ENCODE results near the gene NSD1. TPM values are rescaled to one million over a fixed set of nuclear protein-coding genes. Genes with fewer than 3 reads are reported as not detected.

The NSD1 gene
- total and polyA plus RNA-seq, 10 of the 15 experiments (the other 5 are each of a cell fraction or from before 2014, with no cell fraction given) = 7.0 to 57.9 (median 30.4) TPM

- FAIRE-seq (no peak), ATAC-seq (no peak), DNase-seq (ENCODE audit: low read depth, low spot score) (no peak)
- ChIA-PET SMC1A (ENCODE audit: uncharacterized antibody, unreplicated experiment) (no interaction called here), RAD21 (ENCODE audit: unreplicated experiment) (no interaction called here), POLR2A (interaction anchor here (0.5 to 0.6 kb wide), 2 partner anchors 24 to 1003 kb away, joined by 3 read pairs; no protein-coding TSS in a partner anchor), CTCF (interaction anchor here (0.9 kb wide), 1 partner anchor 123 kb away, joined by 3 read pairs; no protein-coding TSS in a partner anchor)
- Histone ChIP-seq H3K27me3 (replicated peaks in 1 of 2; ENCODE audit: control insufficient read depth in 2 of 2, insufficient read depth in 2 of 2, low read length in 1 of 2) (no peaks in the 10 kb centered on the region), H4K20me1 (ENCODE audit: control insufficient read depth, insufficient read depth) (no peaks in the 10 kb centered on the region), H3K36me3 (ENCODE audit: control insufficient read depth in 2 of 2, insufficient read depth in 2 of 2, low read length in 1 of 2) (peaks cover 2 to 3% of the 10 kb centered on the region in 2 experiments; a peak in 3 of 4 replicates), H3K27ac (ENCODE audit: control insufficient read depth, insufficient read depth) (no peak overlapping the region), H3K4me3 (no peak overlapping the region), H2AFZ (ENCODE audit: control insufficient read depth, low read depth, low read length) (no peak overlapping the region), H3K9me3 (replicated peaks; ENCODE audit: control insufficient read depth, insufficient read depth, low read length) (no peaks in the 10 kb centered on the region), H3K9ac (ENCODE audit: control insufficient read depth, insufficient read depth, low read length) (no peak overlapping the region), H3K4me2 (ENCODE audit: control insufficient read depth, insufficient read depth) (no peak overlapping the region), H3K4me1 (ENCODE audit: control insufficient read depth, insufficient read depth, low read length) (no peaks in the 10 kb centered on the region), H3K79me2 (ENCODE audit: control insufficient read depth, insufficient read depth, low read length) (peaks cover 20% of the 10 kb centered on the region)
- no TSS peak for BruUV-seq (replicated peaks)
- TF ChIP-seq ASH2L (IDR thresholded peaks at IDR 0.05; ENCODE audit: borderline replicate concordance, low read depth) (no peak), NR2C2 (IDR thresholded peaks at IDR 0.05; ENCODE audit: borderline replicate concordance, control insufficient read depth, insufficient read length, low read depth) (no peak), RAD51 (IDR thresholded peaks at IDR 0.05) (no peak), IKZF1 (conservative IDR thresholded peaks at IDR 0.05) (no peak)
- in situ Hi-C loops (cut with MboI) (no loop called here), intact Hi-C loops (cut with micrococcal nuclease; ENCODE audit: unreplicated experiment) (no loop called here)
- WGBS (ENCODE audit: insufficient coverage, insufficient replicate concordance, low lambda C conversion rate, missing lambda C conversion rate) = 97% methylated on average over 6 of the region's 6 CpGs
Measured at GRCh38 chr5:177186645-177187044, 53.1 kb downstream of the NSD1 start.

GRCh38 chr5:177188775-177189174, 55.2 kb downstream of the NSD1 start:
- ChIA-PET POLR2A (interaction anchor here (1.3 kb wide), 1 partner anchor 32 kb away, joined by 3 read pairs; no protein-coding TSS in a partner anchor), CTCF (interaction anchor here (0.9 to 1.4 kb wide), 2 partner anchors 8 to 12 kb away, joined by 3 read pairs; no protein-coding TSS in a partner anchor), SMC1A (ENCODE audit: uncharacterized antibody, unreplicated experiment) (interaction anchor here (1.3 to 1.4 kb wide), 2 partner anchors 11 to 75 kb away, joined by 4 read pairs; no protein-coding TSS in a partner anchor), RAD21 (ENCODE audit: unreplicated experiment) (interaction anchor here (1.3 kb wide), 1 partner anchor 11 kb away, joined by 5 read pairs; no protein-coding TSS in a partner anchor)
- DNase-seq (ENCODE audit: low read depth, low spot score) = no peak
- in situ Hi-C loops (cut with MboI) = no loop called here
- Histone ChIP-seq H3K9ac (ENCODE audit: control insufficient read depth, insufficient read depth, low read length) (no peak overlapping the region), H3K36me3 (ENCODE audit: control insufficient read depth in 2 of 2, insufficient read depth in 2 of 2, low read length in 1 of 2) (peaks cover 2 to 4% of the 10 kb centered on the region in 2 experiments; a peak in 3 of 4 replicates), H3K4me3 (no peak overlapping the region), H2AFZ (ENCODE audit: control insufficient read depth, low read depth, low read length) (no peak overlapping the region), H3K27ac (ENCODE audit: control insufficient read depth, insufficient read depth) (no peak overlapping the region), H3K9me3 (replicated peaks; ENCODE audit: control insufficient read depth, insufficient read depth, low read length) (no peaks in the 10 kb centered on the region), H3K4me2 (ENCODE audit: control insufficient read depth, insufficient read depth) (no peak overlapping the region), H3K79me2 (ENCODE audit: control insufficient read depth, insufficient read depth, low read length) (peaks cover 15% of the 10 kb centered on the region), H3K4me1 (ENCODE audit: control insufficient read depth, insufficient read depth, low read length) (no peaks in the 10 kb centered on the region), H3K27me3 (replicated peaks in 1 of 2; ENCODE audit: control insufficient read depth in 2 of 2, insufficient read depth in 2 of 2, low read length in 1 of 2) (no peaks in the 10 kb centered on the region), H4K20me1 (ENCODE audit: control insufficient read depth, insufficient read depth) (no peaks in the 10 kb centered on the region)
- WGBS (ENCODE audit: insufficient coverage, insufficient replicate concordance, low lambda C conversion rate, missing lambda C conversion rate) = 61% methylated on average over 3 of the region's 3 CpGs
- no peak for ATAC-seq
- no peak for FAIRE-seq
- no TSS peak for BruUV-seq (replicated peaks)
- intact Hi-C loops (cut with micrococcal nuclease; ENCODE audit: unreplicated experiment) = no loop called here
- no peak for TF ChIP-seq USF1 (IDR thresholded peaks at IDR 0.05; ENCODE audit: borderline replicate concordance, extremely low read length, insufficient read depth, low read depth, low read length)
- TF ChIP-seq KLF5 (IDR thresholded peaks at IDR 0.05; ENCODE audit: partially characterized antibody) = no peak
- no peak for TF ChIP-seq ZNF207 (IDR thresholded peaks at IDR 0.05; ENCODE audit: borderline replicate concordance)
- no peak for TF ChIP-seq POLR2AphosphoS5 (IDR thresholded peaks at IDR 0.05; ENCODE audit: low read length)
- no peak for TF ChIP-seq HSF1 (IDR thresholded peaks at IDR 0.05; ENCODE audit: low read depth, low read length)
- no peak for TF ChIP-seq CHD2 (IDR thresholded peaks at IDR 0.05; ENCODE audit: borderline replicate concordance, low read depth, low read length)
- no peak for TF ChIP-seq ESRRA (IDR thresholded peaks at IDR 0.05; ENCODE audit: low read length)
- TF ChIP-seq ZZZ3 (IDR thresholded peaks at IDR 0.05; ENCODE audit: control insufficient read depth, insufficient read length, low read depth) = no peak
- no peak for TF ChIP-seq POU2F2 (IDR thresholded peaks at IDR 0.05; ENCODE audit: borderline replicate concordance, low read depth, low read length)
- no peak for TF ChIP-seq MTA2 (IDR thresholded peaks at IDR 0.05; ENCODE audit: low read depth)
- TF ChIP-seq ZSCAN29 (IDR thresholded peaks at IDR 0.05) = no peak
- TF ChIP-seq TARDBP (IDR thresholded peaks at IDR 0.05; ENCODE audit: borderline replicate concordance) = no peak
- no peak for TF ChIP-seq MTA3 (IDR thresholded peaks at IDR 0.05; ENCODE audit: borderline replicate concordance, low read length)
- TF ChIP-seq SREBF2 (IDR thresholded peaks at IDR 0.05; ENCODE audit: low read length) = no peak
